SK-N-SH (cell line): ENCODE measurements around the gene RAD51B. TPM values are rescaled to one million over a fixed set of nuclear protein-coding genes. Genes with fewer than 3 reads are reported as not detected.

Experiments used
- CTCF ChIA-PET: fragments of 300-600, 350-600 bp; formaldehyde crosslinking; extraction: SDS; loops from one replicate; lab custom pipeline; 2021; lab: Yijun Ruan, JAX
- POLR2A ChIA-PET: fragments of 350-600 bp; sonication (Branson Sonifier 250); formaldehyde crosslinking; extraction: SDS; loops from one replicate; lab custom pipeline; 2020; ENCODE audit warnings: antibody characterized with exemption, inconsistent platforms; lab: Yijun Ruan, JAX
- DNase-seq: peaks from one replicate; pipeline ENCODE4 v3.0.0; 2012
- H2AFZ ChIP-seq: fragments of 200-600 bp; sonication (generic); 2 replicates; pipeline ENCODE4 v1.8.1; 2016; ENCODE audit warnings: antibody characterized with exemption, mild to moderate bottlenecking, low read depth
- H3F3A ChIP-seq: fragments of 200-600 bp; sonication (generic); replicated peaks from 2 replicates; pipeline ENCODE3; 2016; ENCODE audit warnings: antibody characterized with exemption, mild to moderate bottlenecking; ENCODE audit not compliant: insufficient read depth
- H3K27ac ChIP-seq, 2 experiments: fragments of 200-500 bp in 1 of 2; fragments of 200-600 bp in 1 of 2; sonication (Bioruptor generic) in 1 of 2; sonication (generic), shearing (Covaris generic) in 1 of 2; 2 replicates each; pipeline versions ENCODE4 v1.5.1 to v1.6.1; 2014 to 2016; ENCODE audit warnings: low read depth in 2 of 2, inconsistent platforms in 1 of 2, low read length in 1 of 2, mild to moderate bottlenecking in 1 of 2, mixed read lengths in 1 of 2
- H3K27me3 ChIP-seq: fragments of 200-600 bp; sonication (generic), shearing (Covaris generic); 2 replicates; pipeline ENCODE4 v1.6.1; 2016; ENCODE audit warnings: mixed run types; ENCODE audit not compliant: insufficient read depth
- H3K36me3 ChIP-seq, 2 experiments: fragments of 200-500 bp in 1 of 2; fragments of 200-600 bp in 1 of 2; sonication (Bioruptor generic) in 1 of 2; sonication (generic) in 1 of 2; replicated peaks in 1 of 2; 2 replicates each; pipeline versions ENCODE3 to v1.5.1; 2014 to 2016; ENCODE audit warnings: low read length in 1 of 2, mild to moderate bottlenecking in 1 of 2; ENCODE audit not compliant: insufficient read depth in 2 of 2, control insufficient read depth in 1 of 2
- H3K4me1 ChIP-seq, 2 experiments: fragments of 200-500 bp in 1 of 2; fragments of 200-600 bp in 1 of 2; sonication (Bioruptor generic) in 1 of 2; sonication (generic), shearing (Covaris generic) in 1 of 2; 2 replicates each; pipeline versions ENCODE4 v1.5.1 to v1.6.1; 2014 to 2016; ENCODE audit warnings: low read depth in 1 of 2, low read length in 1 of 2, mixed run types in 1 of 2; ENCODE audit not compliant: insufficient read depth in 2 of 2, control insufficient read depth in 1 of 2
- H3K4me2 ChIP-seq: fragments of 200-600 bp; sonication (generic), shearing (Covaris generic); 2 replicates; pipeline ENCODE4 v1.6.1; 2017; ENCODE audit warnings: mixed run types
- H3K4me3 ChIP-seq, 2 experiments: fragments of 200-500 bp in 1 of 2; fragments of 200-600 bp in 1 of 2; sonication (Bioruptor generic) in 1 of 2; sonication (generic), shearing (Covaris generic) in 1 of 2; 2 replicates each; pipeline versions ENCODE4 v1.5.1 to v1.8.1; 2014 to 2016; ENCODE audit warnings: low read depth in 2 of 2, inconsistent platforms in 1 of 2, low read length in 1 of 2, mild to moderate bottlenecking in 1 of 2, mixed read lengths in 1 of 2, moderate library complexity in 1 of 2
- H3K79me2 ChIP-seq: fragments of 200-600 bp; sonication (generic); 2 replicates; pipeline ENCODE4 v1.8.1; 2017; ENCODE audit warnings: mild to moderate bottlenecking; ENCODE audit not compliant: insufficient read depth
- H3K9ac ChIP-seq: fragments of 200-600 bp; sonication (generic); 2 replicates; pipeline ENCODE4 v1.6.1; 2017; ENCODE audit warnings: mixed run types
- H3K9me2 ChIP-seq: fragments of 200-600 bp; sonication (generic); 2 replicates; pipeline ENCODE4 v1.6.1; 2017; ENCODE audit warnings: mixed run types
- H3K9me3 ChIP-seq: fragments of 200-600 bp; sonication (generic); 2 replicates; pipeline ENCODE4 v1.6.1; 2017; ENCODE audit warnings: mixed run types, mild to moderate bottlenecking, moderate library complexity
- H4K20me1 ChIP-seq: fragments of 200-600 bp; sonication (generic); 2 replicates; pipeline ENCODE4 v1.6.1; 2017; ENCODE audit warnings: mild to moderate bottlenecking, mixed run types; ENCODE audit not compliant: insufficient read depth
- ELF1 ChIP-seq: IDR thresholded peaks from 2 replicates; pipeline ENCODE4 v1.4.0; 2012
- FOSL2 ChIP-seq: IDR thresholded peaks from 2 replicates; pipeline ENCODE4 v1.4.0; 2012; ENCODE audit warnings: low read depth, mild to moderate bottlenecking, moderate library complexity, borderline replicate concordance
- FOXJ3 ChIP-seq: sonication (generic); formaldehyde crosslinking; IDR thresholded peaks from 2 replicates; pipeline ENCODE4 v1.5.1; 2020; ENCODE audit warnings: mild to moderate bottlenecking, missing genetic modification reagents
- MXI1 ChIP-seq: IDR thresholded peaks from 2 replicates; pipeline ENCODE4 v1.6.1; 2012; ENCODE audit warnings: mild to moderate bottlenecking, low read depth, low read length, improper control_type of control experiment
- PBX3 ChIP-seq: IDR thresholded peaks from 2 replicates; pipeline ENCODE4; 2012
- POLR2AphosphoS5 ChIP-seq: IDR thresholded peaks from 2 replicates; pipeline ENCODE4 v1.6.1; 2012; ENCODE audit warnings: low read depth, low read length
- USF2 ChIP-seq: fragments of 150-350 bp; IDR thresholded peaks from 2 replicates; pipeline ENCODE4 v1.6.1; 2017; ENCODE audit warnings: antibody characterized with exemption, low read length, low read depth, borderline replicate concordance
- ZBTB33 ChIP-seq: IDR thresholded peaks from 2 replicates; pipeline ENCODE4 v1.4.0; 2012; ENCODE audit warnings: low read depth, borderline replicate concordance
- polyA plus RNA-seq, 3 experiments: library from polyadenylated mRNA; depleted of rRNA; stranded (reverse); fragments of >200 nt; gene quantifications; 2 replicates each; pipeline ENCODE4 v1.2.3, GENCODE V29; 2012

RAD51B gene
- polyA plus RNA-seq, 1 of the 3 experiments (the other 2 are of a cell fraction): 6.0 TPM

GRCh38 chr14:67982711-67983608, 163.4 kb downstream of the RAD51B start (continued):
- TF ChIP-seq ZBTB33 (no peak), POLR2AphosphoS5 (no peak), FOSL2 (no peak), USF2 (no peak)

GRCh38 chr14:67984274-67984673, 164.7 kb downstream of the RAD51B start:
- Histone ChIP-seq H3K36me3 (no peaks in the 10 kb centered on the region), H2AFZ (no peak overlapping the region), H3K79me2 (no peaks in the 10 kb centered on the region), H3K4me1 (peaks cover 0 to 4% of the 10 kb centered on the region in 2 experiments; a peak in 1 of 4 replicates), H3K9me3 (no peaks in the 10 kb centered on the region), H3K9ac (no peak overlapping the region), H3K9me2 (no peaks in the 10 kb centered on the region), H4K20me1 (no peaks in the 10 kb centered on the region), H3K27me3 (no peaks in the 10 kb centered on the region), H3K4me2 (no peak overlapping the region), H3K27ac (no peak overlapping the region), H3F3A (peaks cover 10% of the 10 kb centered on the region), H3K4me3 (no peak overlapping the region)
- ChIA-PET CTCF (no interaction called here), POLR2A (no interaction called here)
- DNase-seq: no peak
- TF ChIP-seq FOXJ3 (no peak), MXI1 (no peak), ELF1 (no peak), PBX3 (peak; percentile 43)
